HG02870 (cell line): ENCODE measurements around the gene CPB2.

Source experiments
- ATAC-seq: cut with Tn5 transposase; IDR thresholded peaks from one replicate; pipeline ENCODE4 v1.9.1; 2021; ENCODE audit warnings: mild to moderate bottlenecking, moderate library complexity; ENCODE audit not compliant: unreplicated experiment

CPB2 gene, protein sequence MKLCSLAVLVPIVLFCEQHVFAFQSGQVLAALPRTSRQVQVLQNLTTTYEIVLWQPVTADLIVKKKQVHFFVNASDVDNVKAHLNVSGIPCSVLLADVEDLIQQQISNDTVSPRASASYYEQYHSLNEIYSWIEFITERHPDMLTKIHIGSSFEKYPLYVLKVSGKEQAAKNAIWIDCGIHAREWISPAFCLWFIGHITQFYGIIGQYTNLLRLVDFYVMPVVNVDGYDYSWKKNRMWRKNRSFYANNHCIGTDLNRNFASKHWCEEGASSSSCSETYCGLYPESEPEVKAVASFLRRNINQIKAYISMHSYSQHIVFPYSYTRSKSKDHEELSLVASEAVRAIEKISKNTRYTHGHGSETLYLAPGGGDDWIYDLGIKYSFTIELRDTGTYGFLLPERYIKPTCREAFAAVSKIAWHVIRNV

DNA sequence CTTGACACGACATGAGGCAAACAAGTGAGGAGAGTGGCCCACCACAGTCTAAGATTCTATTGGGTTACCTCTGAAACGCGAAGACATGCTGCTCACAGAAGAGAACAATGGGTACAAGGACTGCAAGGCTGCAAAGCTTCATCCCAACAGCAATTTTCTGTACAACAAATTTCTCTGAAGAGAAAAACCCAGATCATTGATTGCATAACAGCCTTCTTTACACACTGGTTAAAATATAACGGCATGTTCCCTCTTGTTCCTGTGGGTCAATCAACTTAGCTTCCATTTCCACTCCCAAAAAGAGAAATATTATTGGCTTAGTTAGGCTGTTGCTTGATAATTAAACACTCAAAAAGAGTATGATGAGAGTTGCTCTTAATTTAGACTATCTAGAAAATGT, at the start of gene CPB2:
CPB2 (minus strand) TSS at position 166 of the 400 bp plus-strand sequence; CDS start at position 142, 24 bp downstream.
- no peak for ATAC-seq

DNA sequence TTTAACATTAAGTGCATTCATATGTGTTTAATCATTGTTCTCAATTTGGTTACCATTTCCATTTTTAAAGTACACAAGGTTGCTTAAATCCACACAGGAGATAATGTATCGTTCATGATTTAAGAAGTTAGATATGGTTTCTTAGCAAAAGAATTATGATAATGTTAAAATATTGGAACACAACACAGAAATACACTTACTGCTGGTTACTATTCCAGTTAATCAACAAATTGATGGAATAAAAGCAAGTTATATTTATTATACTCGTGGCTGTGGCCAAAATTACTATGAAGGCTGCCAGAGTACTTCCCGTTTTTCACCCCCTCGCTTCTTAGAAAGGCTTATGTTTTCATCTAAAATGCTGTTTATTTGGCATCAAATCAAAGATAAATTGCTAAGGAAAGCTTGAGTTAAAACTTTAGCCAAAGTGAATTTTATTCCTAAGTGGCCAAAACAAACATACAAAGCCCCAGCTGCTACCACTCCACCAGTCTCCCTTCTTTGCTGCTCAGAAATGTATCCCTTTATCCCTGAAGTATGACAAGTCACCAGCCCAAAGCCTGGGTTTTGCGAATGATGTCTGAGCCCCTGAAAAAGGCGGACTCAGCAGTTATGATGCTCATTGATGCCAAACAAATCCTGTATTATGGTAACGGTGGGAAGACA, 49.4 kb upstream of the CPB2 start:
- ATAC-seq, result no peak

DNA sequence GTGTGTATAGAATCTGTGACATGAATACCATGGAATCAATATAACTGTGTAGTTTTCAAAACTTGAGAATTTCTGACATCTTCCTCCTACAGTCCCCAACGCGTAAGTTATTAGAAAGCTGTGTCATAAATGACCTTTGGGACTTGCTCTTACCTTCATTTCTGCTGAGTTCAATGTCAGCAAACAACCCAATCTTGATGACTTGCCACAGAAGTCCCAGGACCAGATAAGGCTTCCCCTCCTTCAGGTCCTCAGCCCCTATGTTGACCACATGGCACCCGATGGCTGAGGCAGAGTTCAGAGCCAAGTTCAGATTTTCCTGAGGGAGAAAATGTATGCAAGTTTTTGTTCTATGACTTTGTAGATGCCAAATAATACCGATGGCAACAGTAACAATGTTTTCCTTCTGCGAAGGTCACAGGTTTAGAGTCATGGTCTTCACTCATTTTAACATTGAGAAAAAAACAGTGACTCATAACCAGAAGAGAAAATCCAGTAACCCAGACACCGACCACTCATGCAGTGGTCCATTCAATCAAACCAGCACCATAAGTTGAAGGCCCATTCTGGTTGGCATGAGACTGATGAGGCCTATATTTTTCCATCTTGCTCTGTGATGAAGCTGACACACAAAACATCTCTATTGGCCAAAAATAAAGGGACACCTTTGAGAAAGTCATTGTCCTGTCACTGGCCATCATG, 47.9 kb upstream of the CPB2 start:
- ATAC-seq, result no peak

DNA sequence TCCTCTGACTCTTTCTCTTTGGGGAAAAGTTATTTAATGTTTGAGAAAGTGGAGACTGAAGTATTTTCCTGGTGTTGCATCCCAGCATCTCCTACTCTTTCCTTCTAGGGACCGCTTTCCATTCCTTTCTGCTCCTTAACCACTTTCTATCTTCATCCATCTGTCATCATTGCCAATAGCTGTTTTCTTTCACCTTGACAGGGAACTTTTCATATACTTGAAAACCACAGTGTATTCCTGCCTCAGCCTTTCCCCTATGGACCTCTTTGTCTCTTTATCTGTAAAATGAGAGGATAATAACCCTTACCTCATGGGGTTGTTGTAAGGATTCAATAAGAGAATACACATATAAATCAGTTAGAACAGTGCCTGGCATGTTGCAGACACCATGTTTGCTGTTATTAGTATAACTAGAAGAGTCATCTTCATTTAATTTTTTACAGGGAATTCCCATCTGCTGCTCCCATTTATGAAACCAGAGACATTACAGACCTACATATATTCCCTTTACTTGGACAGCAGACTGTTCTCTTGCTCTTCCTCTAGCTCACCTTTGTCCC, 45.4 kb upstream of the CPB2 start:
- no peak for ATAC-seq

DNA sequence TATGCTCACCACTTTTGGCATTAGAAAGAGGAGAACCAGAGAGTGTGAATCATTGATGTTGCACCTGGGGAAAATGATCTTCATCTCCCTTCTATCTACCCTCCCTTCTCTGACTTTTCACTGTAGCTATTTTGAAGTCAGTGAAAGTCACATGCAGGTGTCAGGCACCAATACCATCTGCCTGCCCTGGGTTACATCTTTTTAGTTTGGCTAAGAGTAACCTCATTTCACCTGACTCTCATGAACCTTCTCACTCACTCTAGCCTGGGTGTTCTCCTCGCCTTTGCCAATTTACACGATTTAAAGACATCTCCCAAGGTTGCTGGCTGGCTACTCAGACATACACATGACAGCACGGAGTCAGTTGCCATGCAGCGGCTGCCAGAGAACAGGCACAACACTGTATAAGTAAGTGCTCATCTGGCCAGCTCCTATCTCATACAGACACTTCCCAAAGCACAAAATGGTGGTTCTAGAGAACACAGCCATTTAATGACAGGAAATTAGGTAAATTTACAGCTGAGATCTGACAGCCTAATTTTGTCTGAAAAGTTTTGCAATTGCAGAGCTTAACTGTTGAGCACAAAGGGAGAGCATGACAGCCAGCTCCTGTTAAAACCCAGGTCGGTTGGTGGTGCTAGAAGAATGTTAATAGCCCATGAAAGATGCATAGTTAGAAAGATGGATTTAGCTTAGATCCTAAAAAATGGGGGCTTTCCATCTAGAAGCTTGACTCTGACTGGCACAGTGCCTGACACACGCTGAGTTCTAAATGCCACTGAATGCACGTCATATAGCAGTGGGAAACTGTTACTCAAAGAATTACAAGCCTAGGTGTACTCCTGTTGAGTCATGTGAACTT, 44.7 kb upstream of the CPB2 start:
- no peak for ATAC-seq

DNA sequence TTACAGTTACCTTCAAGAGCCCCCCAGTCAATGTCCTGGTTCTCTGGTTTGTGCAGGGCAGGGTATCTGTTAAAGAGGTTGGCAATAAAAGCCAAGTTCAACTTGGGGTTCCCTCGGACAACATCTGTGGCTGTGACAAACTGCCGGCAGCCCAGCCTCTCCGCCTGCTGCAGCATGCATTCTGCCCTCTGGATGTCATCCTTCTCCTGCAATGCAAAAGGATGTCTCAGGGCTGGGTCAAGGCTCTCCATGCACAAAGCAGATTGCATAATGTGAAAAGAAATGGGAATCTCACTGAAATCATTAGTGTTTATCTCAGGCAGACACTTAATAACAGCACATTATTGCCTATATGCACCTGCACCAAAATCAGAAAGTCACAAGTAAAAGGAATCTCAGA, 42.1 kb upstream of the CPB2 start:
- no peak for ATAC-seq

DNA sequence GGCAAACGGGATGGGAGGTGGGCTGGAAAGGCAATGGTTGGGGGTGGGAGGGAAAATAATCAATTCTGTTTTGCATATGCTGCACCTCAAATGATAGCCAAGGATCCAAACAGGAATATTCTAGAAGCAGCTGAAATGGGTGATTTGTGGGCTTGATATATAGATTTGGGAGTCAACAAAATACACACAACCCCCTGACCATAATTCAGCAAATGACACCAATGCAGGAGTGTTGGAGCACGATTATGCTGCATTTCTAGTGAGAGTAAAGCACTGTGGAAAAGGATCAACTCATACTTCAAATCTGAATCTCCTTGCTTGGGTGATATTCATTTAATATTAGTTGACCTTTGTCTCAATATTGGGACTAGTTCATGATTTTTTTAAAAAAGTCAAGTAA, 41.1 kb upstream of the CPB2 start:
- ATAC-seq, result no peak

DNA sequence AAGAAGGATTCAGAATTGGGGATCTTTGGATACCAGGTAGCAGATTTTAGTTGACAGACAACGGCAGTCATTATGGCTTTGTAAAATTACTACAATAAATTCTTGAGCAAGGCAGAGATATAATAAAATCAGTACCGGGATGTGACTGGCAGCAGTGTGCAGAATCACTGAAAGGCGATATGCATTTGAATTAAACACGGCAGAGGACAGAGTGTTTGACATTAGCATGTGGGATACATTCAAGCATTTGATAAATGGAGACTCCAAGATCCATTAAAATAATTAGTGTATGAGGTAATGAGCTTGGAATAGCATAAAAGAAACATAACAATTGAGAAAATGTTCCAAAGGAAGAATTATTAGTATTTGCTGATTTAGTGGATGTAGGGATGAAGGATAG, 40.3 kb upstream of the CPB2 start:
- ATAC-seq, result no peak

DNA sequence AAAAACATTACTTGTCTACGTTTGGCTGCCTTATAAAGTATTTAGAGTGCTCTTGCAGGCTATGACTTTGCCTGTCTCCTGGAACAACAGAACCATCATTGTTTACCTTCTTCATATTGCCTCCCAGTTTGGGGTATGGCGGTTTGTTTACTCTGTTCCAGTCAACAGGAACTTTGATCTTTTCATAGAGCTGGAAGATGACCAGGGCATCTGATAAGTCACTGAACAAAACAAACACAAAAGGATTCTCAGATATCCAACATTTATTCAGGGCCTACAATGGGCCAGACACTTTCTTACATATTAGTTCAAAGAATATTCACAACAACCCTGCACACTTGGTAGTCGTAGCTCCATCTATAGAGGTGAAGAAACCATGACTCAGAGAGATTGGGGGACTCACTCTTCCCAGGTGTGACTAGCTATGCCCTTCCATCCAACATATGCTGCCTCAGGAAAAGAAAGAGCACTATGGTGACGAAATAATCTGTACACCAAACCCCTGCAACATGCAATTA, 38.4 kb upstream of the CPB2 start:
- ATAC-seq, result no peak

DNA sequence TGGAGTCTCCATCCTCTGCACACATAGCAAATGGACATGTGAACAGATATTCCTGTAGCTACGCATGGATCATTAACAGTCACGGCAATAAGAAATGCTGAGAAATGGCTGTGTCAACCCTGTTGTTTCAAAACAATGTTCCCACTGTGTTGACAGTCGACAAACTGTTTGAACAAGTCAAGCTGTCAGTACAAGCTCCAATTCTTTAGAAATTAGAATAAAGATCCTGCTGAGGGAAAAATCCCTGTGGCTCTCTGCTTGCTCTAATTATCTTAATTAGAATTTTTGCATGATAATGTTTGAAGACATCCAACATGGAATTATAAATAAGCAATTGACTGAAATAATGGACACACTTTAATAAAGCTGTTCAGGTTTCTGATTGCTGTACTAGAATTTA, 37.9 kb upstream of the CPB2 start:
- ATAC-seq, result no peak

DNA sequence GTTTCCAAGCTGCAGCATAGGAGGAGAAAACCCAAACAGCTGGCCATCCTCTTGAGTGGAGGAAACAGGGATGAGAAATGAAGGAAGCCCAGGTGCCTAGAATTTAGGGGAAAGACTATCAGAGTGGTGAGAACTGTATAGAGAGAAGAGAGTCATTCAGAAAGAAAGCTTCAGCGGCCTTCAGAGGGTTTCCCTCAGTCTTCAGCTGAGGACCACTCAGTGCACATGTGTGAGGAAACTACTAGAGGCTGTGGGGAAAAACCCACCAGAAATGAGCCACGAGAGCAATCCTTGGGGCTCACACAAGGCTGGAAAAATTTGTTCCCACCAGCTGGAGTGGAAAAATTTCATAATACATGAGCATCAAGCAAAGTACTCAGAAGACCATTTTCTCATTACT, 35.2 kb upstream of the CPB2 start:
- no peak for ATAC-seq

DNA sequence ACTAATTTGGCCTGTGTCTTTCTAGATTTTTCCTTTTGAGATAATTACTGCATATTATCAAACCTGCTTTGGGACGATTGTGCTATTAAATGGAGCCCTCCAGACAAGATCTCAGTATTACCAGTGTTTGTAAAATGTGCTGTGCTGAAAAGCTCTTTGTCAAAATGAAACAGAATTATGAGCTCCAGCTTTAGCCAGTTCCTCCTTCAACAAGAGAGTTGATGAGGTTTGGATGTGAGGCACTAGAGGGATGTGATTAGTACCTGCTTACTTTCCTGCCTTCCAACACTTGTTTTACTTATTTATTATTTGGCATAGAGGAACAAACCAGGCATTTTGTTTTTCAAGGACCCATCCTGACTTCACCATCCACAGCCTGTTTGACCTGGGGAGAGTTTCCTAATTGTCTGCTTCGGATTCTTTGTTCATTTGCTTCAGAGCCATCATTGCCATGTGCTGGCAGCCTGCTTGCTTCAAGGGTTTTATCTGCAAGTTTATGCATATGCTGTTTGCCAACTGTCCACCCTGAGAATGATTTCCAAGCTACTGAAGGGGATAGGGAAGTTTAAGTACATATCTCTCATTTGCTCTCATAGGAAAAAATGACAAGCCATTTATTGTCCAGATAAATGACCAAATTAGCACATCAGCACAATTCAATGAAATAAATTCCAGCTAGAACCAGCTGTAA, 32.9 kb upstream of the CPB2 start:
- ATAC-seq, result no peak

DNA sequence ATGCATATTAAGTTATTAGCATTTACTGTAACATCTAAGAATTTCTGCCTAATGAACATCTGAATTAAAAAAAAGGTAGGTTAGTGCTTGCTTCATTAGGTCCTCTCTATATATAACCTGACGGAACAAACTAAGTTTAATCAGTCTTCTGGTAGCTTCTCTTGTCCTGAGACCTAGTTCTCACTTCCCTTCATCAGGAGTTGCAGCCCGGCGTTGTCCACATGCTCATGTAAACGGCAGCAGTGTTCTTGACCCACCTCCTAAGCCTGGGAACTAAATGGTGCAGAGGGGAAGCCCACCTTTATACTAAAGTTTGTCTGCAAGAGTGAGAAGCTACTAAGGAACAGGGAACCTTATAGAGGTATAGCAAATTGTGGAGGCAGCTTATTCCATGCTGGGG, 31.9 kb upstream of the CPB2 start:
- no peak for ATAC-seq

DNA sequence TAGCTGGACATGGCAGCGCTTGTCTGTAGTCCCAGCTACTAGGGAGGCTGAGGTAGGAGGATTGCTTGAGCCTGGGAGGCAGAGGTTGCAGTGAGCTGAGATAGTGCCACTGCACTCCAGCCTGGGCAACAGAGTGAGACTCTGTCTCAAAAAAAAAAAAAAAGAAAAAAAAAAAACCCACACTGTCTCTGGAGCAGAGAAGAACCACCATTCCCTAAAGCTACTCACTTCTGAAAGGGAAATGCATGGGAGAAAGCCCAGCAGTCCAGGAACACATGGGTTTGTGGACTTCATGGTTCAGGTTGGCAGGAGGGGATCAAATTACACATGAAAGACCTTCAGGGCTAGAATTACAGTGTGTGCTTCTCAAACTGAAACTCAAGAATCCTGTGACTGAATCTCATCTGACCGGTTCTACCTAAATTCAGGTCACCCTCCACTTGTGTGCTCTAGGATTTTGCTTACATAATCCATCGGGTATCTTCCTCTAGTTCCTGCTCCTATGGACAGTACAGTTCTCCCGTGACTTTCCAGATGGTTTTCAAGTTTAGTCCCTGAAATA, 30.2 kb upstream of the CPB2 start:
- no peak for ATAC-seq

DNA sequence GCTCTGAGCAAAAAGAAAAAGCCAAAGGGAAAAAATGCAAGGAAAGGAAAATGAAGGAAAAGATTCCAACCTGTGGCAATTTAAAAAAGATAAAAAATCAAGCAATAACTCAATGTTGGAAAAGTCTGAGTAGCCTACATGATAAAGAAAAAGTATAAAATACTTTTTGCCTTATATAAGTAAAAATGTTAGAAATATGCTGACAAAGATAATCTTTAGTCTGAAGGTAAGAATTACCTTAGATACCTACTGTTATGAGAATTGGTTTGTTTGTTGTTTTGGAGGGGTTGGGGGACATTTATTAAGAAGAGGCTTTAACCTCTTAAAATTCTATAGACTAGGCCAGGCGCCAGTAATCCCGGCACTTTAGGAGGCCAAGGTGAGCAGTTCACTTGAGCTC, 29.7 kb upstream of the CPB2 start:
- no peak for ATAC-seq

DNA sequence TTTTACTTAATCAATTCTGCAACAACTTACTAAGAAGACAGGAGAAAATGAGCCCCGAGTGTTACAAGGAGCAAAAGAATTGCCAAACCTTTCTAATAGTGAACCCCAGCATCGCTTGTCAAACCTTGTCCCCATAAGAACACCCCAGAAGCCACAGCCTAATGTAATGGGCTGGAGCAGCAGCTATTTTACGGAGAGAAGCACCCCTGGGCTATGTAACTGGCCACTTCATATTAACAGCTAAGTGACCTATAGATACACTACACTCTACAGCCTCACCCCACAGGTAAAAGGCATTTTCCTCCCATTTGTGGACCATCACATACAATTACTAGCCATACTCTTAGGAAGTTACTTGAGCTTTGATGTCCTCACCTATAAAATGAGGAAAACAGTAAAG, 27.3 kb upstream of the CPB2 start:
- no peak for ATAC-seq

DNA sequence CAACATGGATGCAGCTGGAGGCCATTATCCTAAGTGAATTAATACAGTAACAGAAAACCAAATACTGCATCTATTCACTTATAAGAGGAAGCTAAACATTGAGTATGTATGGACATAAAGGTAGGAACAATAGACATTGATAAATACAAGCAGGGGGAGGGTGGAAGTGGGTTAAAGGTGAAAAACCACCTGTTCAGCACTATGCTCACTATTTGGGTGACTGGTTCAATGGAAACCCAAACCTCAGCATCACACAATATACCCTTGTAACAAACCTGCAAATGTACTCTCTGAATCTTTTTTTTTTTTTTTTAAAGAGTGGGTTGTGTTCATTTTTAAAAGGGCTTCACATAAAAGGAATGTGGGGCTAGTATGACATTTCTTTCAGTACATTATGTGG, 26.9 kb upstream of the CPB2 start:
- no peak for ATAC-seq

DNA sequence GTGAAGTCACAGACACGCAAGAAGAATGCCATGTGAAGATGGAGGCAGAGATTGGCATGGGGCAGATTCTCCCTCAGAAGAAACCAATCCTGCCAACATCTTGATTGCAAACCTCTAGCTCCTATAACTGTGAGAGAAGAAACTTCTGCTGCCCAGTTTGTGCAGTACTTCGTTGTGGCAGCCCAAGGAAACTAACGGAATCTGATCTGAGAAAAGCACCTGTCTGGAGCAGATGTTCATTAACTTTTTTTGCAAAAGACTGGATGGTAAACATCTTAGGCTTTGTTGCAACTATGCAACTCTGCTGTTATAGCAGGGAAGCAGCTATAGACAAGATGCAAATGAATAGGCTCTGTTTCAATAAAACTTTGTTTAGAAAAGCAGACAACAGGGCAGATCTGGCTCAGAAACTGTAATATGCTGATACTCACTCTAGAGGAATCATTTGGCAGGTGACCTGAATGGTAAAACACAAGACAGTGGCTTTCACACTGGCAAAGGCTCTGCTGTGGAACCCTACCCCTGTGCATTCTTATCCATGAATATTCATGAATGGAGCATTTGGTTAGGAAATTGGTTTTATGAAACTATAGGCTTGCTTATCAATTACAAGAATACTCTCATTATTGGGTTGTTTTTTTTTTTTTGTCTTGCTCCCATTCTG, 25.3 kb upstream of the CPB2 start:
- no peak for ATAC-seq

DNA sequence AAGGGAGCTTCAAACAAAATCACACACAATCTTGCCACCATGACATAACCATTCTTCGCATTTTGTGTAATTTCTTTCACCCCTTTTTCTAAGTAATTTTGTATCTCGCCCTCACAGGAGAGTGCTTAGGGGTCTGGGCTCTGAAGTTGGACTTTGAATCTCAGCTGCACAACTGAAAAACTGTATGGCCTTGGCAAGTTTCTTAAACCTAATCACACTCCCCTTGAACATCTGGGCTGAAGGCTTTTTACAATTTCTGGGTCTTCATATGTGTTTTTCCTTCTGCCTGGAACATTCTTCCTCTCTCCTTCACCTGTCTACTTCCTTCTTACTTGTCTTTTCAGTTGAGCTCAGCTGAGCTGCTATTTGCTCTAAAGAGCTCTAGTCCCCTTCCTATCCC, 24.3 kb upstream of the CPB2 start:
- no peak for ATAC-seq
